HG03280 (cell line): Measurements from ENCODE around the gene ZBTB46.
"Not testable (repeated sequence)": the region's sequence is repeated elsewhere in the genome, so short reads cannot be mapped to it uniquely, and the experiment has no call there.

Experiments used
- ATAC-seq: cut with Tn5 transposase; IDR thresholded peaks from one replicate; pipeline ENCODE4 v1.9.1; 2021; ENCODE audit warnings: mild to moderate bottlenecking, moderate library complexity; ENCODE audit not compliant: unreplicated experiment

Gene ZBTB46

DNA sequence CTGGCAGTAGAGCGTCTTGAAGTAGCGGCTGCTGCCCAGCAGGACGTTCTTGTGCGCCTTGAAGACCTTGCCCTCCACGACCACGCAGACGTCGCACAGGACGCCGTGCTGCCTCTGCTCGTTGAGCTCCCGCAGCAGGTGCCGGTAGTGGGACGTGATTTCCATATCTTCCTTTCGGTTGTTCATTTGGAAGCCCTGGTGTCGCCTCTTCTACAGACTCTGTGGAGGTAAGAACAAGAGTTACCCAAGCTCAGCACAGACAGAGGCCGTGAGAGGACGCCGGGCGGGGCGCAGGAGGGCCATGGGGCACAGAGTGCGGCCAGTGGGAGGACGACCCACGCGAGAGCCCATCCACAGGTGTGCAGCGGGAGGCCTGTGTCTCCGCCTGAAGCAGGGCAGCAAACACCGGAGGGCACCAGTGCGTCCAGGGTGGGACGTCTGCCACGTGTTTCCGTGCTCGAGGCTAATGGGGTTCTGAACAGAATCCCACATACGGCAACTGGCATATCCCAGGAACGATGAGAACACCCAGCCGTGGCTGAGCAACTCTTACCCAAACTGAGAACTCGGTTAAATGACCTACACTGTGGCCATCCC is 40.4 kb downstream of the ZBTB46 start:
- ATAC-seq, result no peak

GRCh38 chr20:63789836-63790571 is 41.1 kb downstream of the ZBTB46 start:
- ATAC-seq, result no peak

DNA sequence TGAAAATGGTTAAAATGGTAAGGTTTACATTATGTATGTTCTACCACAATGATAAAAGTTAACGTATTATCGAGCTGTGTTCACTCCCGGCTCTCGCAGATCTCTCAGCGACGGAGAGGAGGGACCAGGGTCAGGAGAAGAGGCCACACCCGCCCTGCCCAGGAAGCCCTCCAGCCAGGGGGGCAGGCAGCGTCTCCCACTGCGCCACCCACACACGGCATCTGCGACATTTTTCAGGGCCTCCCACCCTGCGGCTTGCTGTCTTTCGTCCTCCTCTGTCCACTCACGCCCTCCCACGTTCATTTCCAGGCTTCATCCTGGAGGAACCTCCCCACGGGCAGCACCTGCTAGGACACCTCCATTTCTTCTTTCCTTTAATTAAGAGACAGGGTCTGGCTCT is 43.3 kb downstream of the ZBTB46 start:
- ATAC-seq, result no peak

DNA sequence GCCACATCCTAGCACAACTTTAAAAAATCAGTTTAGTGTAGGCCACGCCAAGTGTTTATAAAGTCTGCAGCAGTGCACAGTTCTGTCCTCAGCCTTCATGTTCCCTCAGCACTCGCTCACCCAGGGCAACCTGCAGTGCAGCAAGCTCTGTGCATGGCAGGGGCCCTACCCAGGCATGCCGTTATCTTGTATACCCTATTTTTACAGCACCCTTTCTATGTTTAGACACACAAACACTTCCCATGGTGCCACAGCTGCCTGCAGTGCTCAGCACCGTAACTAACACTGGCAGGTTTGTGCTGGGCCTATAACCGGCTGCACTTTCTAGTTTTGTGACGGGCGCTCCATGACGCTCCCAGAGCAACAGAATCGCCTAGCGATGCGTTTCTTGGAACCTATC is 43.8 kb downstream of the ZBTB46 start:
- no peak for ATAC-seq

DNA sequence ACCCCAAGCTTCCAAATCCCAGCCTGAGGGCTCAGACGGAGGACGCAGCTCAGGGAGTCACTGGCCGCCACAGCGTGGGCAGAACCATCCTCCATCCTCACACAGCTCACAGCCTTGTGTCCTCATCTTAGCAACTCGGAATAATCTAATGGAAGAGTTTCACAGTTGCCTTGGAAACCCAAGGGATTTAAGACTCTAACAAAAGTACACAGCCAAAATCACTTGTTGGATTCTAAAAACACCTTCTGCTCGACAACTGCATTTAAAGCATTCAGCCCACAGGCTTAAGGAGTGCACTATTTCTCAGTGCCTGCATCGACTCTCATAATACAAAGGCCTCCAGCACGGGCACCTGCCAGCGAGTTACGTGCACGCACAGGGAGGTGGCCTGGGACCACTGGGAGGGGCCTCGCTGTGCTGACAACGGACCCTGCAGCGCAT is 45.4 kb downstream of the ZBTB46 start:
- no peak for ATAC-seq

- ATAC-seq, result no peak
Measured at GRCh38 chr20:63783970-63784369, 47.1 kb downstream of the ZBTB46 start.

DNA sequence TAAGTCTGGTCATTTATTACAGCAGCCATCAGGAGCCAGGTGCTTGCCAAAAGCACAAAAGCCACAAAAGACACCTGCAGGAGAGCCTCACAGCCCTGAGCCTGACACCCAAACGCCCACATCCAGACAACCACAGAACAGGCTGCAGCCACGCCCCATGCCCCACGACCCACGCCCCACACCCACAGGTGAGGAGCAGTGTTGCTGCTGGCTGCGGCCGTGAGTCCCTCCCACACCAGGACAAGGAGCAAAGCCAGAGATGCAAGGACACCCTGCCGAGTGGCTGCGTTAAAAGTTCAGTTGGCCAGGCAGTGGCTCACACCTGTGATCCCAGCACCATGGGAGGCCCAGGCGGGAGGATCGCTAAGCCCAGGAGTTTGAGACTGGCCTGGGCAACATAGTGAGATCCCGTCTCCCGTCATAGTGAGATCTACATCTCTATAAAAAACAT is 48.5 kb downstream of the ZBTB46 start:
- no peak for ATAC-seq

GRCh38 chr20:63782051-63782471 is 49.0 kb downstream of the ZBTB46 start:
- no peak for ATAC-seq

- no peak for ATAC-seq
Measured at GRCh38 chr20:63781181-63781580, 49.9 kb downstream of the ZBTB46 start.

- ATAC-seq, result no peak
Measured at GRCh38 chr20:63778857-63779256, 52.2 kb downstream of the ZBTB46 start.

- no peak for ATAC-seq
Measured at GRCh38 chr20:63778034-63778752, 52.9 kb downstream of the ZBTB46 start.

DNA sequence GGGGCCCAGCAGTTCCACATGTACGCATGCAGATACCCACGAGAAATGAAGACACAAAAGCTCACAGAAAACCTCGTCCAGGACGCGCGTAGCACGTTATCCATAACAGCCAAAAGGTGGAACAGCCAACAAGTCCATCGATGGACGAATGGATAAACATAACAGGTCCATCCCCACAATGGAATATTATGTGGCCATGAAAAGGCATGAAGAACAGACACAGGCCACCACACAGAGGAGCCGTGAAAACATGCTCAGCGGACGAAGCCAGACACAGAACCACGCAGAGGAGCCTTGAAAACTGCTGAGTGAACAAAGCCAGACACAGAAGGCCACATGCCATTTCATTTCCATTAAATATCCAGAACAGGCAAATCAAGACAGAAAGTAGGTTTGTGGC is 53.5 kb downstream of the ZBTB46 start:
- no peak for ATAC-seq

- not testable (repeated sequence) for ATAC-seq
Measured at GRCh38 chr20:63776875-63777274, 54.2 kb downstream of the ZBTB46 start.

- ATAC-seq, result no peak
Measured at GRCh38 chr20:63775096-63775978, 55.7 kb downstream of the ZBTB46 start.

GRCh38 chr20:63774306-63774705 is 56.8 kb downstream of the ZBTB46 start:
- no peak for ATAC-seq

GRCh38 chr20:63773571-63774241 is 57.4 kb downstream of the ZBTB46 start:
- ATAC-seq, result no peak

- no peak for ATAC-seq
Measured at GRCh38 chr20:63772781-63773518, 58.1 kb downstream of the ZBTB46 start.

DNA sequence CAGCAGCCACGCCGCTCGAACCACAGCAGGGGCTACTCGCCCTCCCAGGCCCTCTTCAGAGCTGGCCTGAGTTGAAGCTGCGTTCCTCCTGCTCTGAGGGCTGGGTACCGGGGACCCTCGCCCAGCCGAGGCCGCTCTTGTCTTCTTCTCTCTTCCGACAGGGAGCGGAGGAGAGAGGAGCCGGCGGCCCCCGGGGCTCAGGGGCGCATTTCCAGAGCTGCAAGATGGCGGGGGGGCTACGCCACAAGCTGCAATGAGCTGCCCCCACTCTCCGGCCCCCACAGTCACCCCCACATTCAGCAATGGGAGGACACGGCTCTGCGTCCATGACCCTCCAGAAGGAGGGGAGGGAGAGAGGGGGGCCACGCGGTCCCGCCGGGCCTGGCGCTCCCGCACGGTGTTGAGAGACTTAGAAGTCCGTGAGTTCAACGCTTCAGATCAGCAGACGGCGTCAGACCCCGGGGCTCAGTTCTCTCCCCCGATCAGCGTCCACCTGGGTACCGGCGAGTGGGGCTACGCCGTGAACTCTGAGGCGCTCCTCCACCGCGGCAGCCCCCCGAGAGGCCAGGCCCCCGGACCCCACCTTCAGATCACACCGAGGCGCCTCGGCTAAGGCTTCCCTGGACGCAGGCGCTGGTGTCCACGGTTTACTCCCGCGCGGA is 59.9 kb downstream of the ZBTB46 start:
- no peak for ATAC-seq

DNA sequence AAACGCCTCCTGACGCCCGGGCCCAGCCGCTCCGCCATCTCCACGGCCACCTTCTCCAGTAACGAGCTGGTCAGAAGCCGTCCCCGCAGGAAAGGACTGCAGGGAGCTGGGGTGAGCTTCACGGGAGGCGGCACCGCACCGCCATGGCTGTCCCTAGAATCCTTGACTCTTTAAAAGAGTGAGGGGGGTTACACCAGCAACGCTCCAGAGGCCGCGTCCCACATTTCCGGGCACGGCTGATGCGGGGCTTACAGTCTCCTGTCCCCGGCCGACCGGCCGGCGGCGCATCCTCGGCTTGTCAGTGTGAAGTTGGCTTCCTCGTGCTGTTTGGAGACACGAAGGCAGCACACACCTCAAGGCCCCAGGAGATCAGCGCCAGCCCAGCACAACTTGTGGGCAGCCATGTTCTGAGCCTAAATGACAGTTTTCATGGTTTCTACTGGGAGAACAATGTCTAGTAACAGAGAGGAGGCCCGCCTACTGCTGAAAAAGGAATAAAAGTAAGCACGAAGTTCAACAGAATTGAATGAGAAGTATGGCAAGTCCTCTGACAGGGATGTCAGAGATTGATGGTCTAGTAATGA is 61.1 kb downstream of the ZBTB46 start:
- no peak for ATAC-seq
